H4 (cell line): ENCODE measurements around the gene LGR5. TPM values are rescaled to one million over a fixed set of nuclear protein-coding genes. Genes with fewer than 3 reads are reported as not detected.
"Not testable (repeated sequence)": the region's sequence is repeated elsewhere in the genome, so short reads cannot be mapped to it uniquely, and the experiment has no call there.

Experiments used
- DNase-seq: peaks from one replicate; pipeline ENCODE4 v3.0.0-alpha.2; 2015; ENCODE audit warnings: low spot score
- total RNA-seq: library from RNA; depleted of rRNA; stranded (reverse); fragments of >200 nt; shearing (Covaris generic); gene quantifications from 2 replicates; pipeline ENCODE4 v1.2.3, GENCODE V29; 2014

Gene LGR5
- total RNA-seq, 1 experiment from 2014 or later = 1.2 TPM

DNA sequence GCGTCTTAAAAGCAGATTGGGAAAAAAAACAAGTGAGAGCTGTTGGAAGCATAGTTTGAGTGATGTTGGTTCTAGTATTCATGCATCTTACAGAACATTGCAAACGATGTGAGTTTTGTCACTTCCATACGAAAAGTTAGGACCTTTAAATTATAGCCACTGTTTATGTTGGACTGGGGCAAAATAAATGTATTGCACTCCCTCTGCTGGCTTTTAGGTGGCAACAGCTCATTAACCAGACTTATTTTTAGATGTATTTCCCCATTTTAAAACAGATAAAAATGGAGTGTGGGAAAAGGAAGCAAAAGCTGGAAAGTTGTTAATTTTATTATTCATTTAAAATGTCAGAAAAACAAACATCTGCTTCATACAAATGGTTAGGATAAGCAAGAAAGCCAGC is 111.9 kb downstream of the LGR5 start:
- DNase-seq = peak; percentile 37

DNA sequence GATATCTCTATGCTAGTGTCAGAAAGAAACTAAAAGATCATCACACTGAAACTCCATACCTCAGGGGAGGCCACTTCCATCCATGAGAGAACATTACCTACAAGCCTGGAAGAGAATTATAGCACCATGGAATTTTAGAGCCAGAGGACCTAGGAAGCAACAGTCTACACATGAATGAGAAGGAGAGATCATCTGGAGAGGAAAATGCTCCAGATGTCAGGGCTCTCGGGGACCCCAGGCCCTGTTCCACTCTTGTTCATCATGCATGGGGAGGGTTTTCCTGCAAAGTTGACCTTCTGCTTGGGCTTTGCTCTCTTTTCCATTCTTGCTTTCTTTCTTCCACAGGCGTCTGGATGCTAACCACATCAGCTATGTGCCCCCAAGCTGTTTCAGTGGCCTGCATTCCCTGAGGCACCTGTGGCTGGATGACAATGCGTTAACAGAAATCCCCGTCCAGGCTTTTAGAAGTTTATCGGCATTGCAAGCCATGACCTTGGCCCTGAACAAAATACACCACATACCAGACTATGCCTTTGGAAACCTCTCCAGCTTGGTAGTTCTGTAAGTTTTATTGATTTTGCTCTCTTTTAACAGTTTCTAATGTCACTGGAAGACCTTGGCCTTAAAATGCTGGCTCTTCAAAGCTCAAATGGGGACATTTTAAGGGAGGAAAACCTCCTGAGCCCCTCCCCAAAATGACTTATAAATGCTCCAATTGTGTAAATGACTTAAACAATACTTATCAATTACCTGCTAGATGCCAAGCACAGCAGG is 113.3 kb downstream of the LGR5 start:
- DNase-seq = no peak

DNA sequence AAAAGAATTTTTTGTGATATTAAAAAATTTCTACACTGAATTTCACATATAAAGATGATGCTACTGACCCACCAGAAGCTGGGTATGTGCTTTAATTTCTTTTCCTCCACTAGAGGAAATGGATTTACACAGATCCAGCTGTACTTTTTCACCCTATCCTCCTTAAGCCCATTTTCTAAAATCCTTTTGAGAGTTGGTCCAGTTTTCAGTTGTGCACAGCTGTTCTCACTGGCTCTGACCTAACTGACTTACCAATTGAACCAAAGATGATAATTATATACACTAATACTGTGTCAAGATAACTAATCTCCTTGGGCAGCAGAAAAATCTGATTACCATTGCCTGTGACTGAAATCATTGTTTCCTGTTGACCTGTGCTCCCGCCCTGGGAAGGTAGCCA is 115.6 kb downstream of the LGR5 start:
- DNase-seq = no peak

DNA sequence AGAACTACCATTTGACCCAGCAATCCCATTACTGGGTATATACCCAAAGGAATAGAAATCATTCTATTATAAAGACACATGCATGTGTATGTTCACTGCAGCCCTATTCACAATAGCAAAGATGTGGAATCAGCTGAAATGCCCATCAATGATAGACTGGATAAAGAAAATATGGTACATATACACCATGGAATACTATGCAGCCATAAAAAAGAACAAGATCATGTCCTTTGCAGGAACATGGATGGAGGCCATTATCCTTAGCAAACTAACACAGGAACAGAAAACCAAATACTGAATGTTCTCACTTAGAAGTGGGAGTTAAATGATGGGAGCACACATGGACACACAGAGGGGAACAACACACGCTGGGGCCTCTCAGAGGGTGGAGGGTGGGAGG is 116.2 kb downstream of the LGR5 start:
- DNase-seq = not testable (repeated sequence)

DNA sequence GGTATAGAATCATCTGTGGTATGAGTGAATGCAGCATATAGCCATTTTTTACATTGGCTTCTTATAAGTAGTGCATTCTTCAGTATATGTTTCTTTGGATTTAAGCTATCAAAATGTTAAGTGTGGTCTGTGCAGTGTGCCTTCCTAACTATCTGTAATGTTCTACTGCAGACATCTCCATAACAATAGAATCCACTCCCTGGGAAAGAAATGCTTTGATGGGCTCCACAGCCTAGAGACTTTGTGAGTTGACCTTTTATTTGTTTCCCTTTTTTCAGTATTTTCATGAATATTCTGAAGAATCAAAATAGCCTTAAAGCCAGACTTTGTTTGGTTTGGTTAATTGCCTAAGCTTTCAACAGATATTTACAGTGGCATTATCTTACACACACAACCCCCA is 116.8 kb downstream of the LGR5 start:
- no peak for DNase-seq

DNA sequence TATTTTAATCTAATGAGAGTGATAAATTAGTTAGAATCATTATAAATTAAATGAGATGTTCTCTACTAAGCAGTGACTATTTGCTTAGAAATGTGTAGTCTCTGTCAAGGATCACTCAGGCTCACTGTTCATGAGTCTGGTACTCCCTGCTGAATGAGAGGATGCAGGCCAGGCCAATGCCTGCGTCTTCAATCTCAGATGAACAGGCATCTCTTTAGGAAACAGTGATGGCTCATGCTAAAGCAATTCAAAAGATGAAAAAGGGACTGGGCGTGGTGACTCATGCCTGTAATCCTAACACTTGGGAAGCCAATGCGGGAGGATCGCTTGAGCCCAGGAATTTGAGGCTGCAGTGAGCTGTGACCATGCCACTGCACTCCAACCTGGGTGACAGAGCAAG is 117.3 kb downstream of the LGR5 start:
- peak; percentile 83 for DNase-seq

DNA sequence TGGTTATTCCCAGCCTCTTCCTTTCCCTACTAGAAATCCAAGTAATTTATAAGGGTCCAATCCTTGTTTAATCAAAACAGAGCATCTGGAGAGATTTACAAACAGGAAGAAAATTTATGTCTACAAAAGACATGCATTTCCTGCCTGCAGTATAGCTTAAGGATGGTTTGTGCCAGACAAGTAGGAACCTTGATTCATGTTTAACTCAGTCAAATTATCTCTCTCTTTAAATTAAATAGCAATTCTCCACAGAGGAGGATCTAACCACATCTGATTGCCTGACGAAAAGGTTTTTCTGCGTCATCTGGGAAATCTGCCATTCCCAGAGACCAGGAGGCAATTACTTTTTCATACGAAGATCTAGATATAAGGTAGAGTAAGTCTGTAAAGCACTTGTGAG is 118.8 kb downstream of the LGR5 start:
- DNase-seq = peak; percentile 32

DNA sequence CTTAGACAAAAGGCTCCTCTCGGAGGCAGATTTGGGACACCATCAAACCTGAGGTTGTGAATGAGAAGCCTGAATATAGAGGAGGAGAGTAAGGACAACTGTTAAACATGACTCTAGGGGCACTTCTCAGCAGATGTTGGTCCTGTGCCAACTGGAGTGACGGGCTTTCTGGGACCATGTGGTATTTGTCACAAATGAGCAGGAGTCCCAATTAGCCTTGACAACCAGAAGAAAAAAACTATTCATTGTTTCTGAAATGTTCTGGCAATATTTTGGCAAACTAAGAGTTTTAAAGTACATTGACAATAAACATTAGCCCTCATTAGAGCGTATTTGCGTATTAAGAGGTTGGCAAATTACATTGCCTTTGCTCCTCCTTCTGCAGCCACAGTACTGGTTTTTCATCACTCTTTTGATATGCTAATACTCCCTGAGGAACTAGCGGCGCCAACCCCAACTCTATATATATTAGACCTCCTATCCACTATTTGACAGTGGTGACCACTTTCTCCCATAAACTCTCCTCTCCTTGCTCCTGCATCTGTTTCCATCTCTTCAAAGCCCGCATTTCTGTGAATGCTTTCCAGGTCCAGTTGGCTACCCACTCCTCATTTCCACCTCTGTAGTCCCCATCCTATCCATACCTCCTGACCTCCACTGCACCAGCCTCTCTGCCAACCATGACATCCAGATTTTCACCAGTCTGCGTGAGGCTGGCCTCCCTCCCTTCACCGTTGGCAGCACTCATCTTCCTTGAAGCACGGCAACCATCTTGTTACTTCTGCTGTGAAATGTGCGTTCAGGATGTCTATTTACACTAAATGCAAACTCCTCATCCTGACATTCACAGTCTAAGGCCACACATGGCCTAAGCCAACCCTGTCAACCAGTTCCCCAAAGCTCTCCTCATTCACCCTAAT is 123.3 kb downstream of the LGR5 start:
- no peak for DNase-seq

DNA sequence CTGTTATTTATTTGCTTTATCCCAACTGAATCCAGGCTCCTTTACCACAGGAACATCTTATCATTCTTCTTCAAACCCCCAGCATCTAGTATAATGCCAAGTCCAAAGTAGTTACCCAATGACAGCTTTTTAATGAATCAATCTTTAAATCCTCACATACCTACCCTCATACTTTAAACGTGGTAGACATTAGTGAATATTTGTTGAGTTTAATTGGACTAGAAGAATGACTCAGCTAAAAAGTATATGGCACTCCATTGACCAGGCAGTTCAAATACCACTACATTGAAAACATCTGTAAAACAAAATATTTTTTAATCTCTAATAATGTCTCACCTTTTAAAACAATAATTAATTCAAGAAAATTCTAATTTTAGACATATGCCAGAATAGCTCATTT is 125.9 kb downstream of the LGR5 start:
- DNase-seq = no peak

DNA sequence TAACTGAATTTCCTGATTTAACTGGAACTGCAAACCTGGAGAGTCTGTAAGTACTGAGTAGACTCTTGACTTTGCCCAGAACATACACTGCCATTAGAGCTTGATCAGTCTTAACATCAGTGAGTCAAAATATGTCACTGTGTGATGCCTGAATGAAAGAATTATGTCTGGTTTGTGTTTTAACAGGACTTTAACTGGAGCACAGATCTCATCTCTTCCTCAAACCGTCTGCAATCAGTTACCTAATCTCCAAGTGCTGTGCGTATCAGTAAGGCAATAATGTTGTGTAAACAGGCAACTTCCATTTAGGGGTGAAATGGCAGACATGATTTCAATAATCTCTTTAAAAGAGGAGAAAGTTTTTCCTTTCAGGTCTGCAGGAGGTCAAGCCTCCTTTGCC is 127.1 kb downstream of the LGR5 start:
- DNase-seq = no peak

DNA sequence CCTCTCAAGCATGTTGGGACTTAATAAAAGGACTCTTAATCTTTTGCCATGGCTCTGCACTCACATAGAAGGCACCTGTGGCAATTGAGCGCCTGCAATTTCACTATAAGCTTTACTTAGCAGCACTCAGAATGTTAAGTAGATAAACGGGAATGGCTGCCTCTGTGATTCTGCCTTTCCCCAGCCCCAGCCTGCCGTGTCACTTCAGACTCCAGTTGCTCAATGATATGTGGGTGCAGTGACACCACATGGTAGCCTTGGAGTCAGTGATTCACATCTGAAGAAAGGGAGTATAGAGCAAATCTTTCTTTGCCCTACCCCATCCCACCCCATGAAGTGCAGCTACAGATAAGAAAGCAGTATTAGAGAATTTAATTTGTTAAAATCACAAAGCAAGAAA is 127.9 kb downstream of the LGR5 start:
- DNase-seq = no peak

DNA sequence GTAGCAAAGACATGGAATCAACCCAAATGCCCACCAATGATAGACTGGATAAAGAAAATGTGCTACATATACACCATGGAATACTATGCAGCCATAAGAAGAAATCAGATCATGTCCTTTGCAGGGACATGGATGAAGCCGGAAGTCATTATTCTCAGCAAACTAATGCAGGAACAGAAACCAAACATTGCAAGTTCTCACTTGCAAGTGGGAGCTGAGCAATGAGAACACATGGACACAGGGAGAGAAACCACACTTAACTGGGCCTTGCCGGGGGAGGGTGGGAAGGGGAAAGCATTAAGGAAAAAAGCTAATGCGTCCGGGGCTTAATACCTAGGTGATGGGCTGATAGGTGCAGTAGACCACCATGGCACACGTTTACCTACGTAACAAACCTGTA is 130.3 kb downstream of the LGR5 start:
- not testable (repeated sequence) for DNase-seq

DNA sequence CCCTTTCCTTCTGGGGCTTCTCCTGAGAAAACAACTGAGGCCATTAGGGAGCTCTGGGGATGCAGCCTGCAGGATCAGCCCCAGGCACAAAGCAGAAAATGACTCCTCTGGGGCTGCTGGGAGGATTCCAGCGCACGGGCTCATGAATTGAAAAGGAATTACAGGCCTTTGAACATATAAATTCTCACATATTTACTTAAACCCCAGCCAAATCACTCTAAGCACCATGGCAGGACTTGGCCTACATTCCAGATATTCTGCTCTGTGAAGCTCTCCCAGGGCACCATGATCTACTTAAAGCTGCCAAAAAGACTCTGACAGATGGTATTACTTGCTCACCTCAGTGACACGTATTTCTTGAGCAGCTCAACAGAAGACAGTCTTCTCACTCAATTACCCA is 136.9 kb downstream of the LGR5 start:
- no peak for DNase-seq

DNA sequence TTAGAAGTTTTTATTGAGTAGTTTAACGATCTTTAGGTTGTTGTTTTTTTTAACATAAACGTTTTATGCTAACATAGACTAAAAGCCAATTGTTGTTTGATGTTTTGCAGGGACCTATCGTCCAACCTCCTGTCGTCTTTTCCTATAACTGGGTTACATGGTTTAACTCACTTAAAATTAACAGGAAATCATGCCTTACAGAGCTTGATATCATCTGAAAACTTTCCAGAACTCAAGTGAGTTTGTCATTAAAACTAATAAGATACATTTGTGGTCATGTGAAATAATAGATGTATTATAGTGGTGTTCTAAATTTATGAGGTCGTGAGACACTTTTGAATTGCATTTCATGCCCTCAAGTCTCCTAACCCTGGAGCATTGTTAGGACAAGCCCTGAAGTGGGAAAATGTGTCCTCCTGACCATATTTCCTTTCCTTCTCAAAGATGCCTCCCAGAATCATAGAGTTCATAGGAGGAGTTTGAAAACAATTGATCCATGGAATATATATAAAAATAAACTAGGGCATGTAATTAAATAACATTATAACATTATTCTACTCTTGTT is 139.2 kb downstream of the LGR5 start:
- DNase-seq = no peak

DNA sequence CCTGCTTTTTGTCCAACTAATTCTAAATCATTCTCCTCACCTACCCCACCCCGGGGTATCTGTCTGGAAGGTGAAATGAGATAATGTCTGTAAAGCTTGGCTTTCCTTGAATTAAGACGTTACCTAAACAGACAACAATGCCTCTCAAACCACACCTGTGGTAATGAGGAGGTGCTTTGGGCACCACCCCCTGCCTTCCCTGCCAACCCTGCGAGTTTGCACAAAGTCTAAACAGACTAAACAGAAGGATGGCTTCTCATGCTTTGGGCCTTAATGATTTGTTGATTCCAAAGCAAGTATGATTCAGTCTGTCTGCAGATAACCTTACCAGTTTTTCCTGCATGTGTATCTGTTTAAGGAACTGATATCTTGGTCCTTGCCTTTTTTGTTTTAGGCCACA is 141.6 kb downstream of the LGR5 start:
- DNase-seq = peak; percentile 71

DNA sequence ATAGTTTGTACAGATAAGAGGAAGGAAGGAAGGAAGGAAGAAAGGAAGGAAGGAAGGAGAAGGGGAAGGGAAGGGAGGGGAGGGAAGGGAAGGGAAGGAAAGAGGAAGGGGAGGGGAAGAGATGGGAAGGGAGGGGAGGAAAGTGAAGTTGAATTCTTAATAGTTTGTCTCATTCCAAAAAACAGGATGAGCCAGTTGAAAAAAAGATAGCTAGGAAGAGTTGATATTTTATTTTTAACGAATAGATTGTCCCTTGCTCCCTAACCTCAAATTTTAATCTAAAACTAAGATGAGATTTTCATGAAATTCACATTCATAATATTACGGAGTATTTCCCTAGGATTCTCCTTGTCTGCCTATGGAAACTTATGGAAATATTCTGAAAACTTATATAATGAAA is 143.3 kb downstream of the LGR5 start:
- DNase-seq = no peak

DNA sequence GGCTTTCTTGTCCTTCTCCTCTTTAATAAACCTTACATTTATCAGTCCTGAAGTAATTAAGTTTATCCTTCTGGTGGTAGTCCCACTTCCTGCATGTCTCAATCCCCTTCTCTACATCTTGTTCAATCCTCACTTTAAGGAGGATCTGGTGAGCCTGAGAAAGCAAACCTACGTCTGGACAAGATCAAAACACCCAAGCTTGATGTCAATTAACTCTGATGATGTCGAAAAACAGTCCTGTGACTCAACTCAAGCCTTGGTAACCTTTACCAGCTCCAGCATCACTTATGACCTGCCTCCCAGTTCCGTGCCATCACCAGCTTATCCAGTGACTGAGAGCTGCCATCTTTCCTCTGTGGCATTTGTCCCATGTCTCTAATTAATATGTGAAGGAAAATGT is 144.8 kb downstream of the LGR5 start:
- no peak for DNase-seq

DNA sequence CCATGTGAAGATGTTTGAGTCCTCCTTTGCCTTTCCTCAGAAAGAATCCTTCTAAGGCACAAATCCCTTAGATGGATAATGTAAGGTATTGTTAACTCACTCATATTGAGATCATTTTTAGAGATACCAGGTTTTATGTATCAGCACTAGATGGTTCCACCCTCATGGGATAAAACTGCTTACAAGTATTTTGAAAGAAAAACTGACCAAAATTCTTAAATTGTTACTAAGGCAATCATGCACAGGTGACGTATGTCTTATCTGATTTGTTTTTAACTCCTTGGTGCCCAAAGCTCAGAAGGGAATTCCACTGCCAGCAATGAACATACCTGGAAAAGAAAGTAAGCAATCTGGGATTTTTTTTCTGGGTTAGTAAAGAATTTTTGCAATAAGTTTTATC is 145.6 kb downstream of the LGR5 start:
- no peak for DNase-seq

DNA sequence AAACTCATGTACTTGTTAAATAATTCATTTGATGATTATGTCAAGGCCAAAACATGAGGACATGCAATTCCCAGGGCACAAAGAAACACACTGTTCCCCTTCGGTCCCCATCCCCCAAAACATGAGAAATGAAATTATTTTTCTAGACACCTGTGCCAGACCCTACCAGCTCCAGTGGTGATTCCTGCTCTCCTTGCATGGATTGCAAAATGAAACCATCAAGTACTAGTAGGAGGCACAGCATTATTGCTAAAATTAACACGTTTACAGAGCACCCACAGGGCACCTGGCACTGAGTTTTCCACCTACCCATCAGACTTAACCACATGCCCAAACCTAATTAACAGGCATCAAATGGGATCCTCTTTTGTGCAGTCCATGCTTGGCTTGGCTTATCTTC is 147.4 kb downstream of the LGR5 start:
- DNase-seq = no peak

DNA sequence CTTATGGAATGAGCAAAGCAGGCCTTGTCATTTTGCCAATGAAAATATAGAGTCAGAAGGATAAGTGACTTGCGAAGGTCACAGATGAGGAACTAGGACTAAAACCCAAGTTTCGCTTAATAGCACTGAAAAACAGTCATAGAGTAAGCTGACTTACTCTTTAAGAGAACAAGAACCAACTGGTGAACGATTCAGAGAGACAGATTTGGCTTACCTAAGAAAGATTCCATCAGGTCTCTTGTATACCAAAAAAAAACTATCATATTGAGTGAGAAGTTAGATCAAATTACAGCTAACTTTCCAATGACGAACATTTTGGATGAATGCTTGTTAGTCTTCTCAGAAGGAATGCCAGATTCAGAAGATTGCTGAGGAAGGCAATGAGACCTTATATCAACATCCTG is 149.9 kb downstream of the LGR5 start:
- DNase-seq = no peak

DNA sequence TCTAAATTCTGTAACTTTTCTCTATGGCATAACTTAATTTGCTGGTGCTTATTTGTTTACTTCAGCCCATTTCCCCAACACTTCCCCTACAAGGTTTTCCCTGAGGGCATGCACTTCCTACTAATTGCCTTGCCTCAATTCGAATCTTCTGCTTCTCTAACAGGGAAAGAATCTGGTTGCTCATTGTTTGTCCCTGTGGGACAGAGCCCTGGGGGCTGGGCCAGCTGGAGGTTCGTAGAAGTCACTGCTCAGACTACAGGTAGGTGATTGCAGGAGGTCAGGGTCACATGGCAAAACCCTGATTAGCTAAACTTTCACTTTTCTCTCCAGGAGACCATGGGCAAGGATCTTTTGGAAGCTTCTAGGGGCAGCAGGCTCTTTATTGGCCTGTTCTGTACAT is 152.0 kb downstream of the LGR5 start:
- no peak for DNase-seq

DNA sequence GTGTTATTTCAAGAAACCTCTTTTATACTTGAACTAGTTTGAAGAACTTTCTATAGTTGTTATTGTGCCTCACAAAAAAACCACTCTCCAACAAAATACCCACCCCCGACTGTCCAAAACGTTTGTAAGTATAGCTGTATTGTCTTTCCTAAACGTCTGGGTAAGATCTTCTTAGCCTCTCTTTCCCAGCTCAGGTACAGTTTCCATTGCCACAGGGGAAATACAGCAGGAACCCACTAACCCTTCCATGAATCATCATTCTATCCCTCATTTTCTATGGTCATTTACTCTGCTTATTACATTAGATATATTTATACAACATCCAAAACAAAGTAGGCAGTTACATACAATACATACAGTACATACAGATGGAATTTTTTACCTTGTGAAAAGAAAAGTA is 153.2 kb downstream of the LGR5 start:
- DNase-seq = no peak
